Lung microvascular endothelial cell (primary cell): ENCODE data around the gene EIF6. TPM values are rescaled to one million over a fixed set of nuclear protein-coding genes. Genes with fewer than 3 reads are reported as not detected.

ENCODE experiments used
- DNase-seq, 2 donors: peaks; one replicate each; pipeline versions ENCODE4 v3.0.0 to v3.0.0-alpha.2; 2010; ENCODE audit warnings: low read depth in 2 of 2
- total RNA-seq: library from RNA; depleted of rRNA; stranded (reverse); fragments of >200 nt; gene quantifications from 2 replicates; pipeline ENCODE4 v1.2.1, GENCODE V29; 2014

Gene EIF6
- total RNA-seq, 1 donor from 2014 or later = 138 TPM

- no peak for DNase-seq
Measured at GRCh38 chr20:35314816-35315631, 30.5 kb upstream of the EIF6 start.

DNA sequence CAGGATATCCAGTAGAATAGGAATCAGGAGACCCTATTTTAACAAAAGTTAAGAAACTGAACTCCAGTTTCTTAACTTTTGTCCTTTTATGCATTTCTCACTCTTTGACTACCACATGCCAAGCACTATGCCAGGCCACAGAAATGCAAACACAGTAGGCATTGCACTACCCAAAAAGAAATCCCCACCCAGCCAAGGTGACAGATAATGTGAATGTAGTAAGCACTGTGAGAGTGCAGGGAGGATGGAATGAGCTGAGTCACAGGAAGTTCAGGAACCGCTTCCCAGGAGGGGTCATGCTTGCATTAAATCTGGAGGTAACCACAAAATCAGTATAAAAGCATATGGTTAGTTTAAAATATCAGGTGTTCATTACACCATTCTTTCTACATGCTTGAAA is 27.7 kb upstream of the EIF6 start:
- DNase-seq = peak; percentile 73 to 75

DNA sequence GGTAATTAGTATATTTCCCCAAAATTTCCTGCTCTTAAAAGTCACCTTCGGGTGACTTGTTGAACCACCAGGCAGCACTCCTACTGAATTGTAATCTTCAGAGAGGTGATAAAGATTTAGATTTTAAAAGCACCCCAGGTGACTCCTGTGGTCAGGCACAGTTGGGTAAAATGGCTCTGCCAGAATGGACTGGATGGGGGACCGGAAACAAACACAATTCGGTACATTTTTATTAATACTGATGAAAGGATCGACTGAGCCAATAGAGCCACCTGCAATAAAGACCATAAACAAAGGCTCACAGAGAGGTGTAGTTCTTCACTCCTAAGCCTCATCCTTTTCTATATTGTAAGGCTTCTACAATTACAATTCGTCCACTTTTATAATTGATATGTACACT is 27.2 kb upstream of the EIF6 start:
- no peak for DNase-seq

DNA sequence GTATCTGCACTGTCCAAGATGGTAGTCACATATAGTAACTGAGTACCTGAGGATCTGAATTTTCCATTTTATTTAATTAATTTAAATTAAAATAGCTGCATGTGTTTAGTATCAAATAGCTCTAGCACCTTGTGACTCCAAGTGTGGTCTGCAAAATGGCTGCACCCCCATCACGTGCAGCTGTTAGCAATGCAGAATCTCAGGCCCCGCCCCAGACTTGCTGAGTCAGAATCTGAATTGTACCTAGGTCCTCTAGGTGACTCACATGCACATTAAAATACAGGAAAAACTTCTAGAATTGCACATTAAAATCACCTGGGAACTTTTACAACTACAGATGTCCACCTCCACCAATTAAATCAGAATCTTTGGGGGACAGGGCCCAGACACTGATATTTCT is 26.8 kb upstream of the EIF6 start:
- DNase-seq = peak in 1 of 2 donors; percentile 44

DNA sequence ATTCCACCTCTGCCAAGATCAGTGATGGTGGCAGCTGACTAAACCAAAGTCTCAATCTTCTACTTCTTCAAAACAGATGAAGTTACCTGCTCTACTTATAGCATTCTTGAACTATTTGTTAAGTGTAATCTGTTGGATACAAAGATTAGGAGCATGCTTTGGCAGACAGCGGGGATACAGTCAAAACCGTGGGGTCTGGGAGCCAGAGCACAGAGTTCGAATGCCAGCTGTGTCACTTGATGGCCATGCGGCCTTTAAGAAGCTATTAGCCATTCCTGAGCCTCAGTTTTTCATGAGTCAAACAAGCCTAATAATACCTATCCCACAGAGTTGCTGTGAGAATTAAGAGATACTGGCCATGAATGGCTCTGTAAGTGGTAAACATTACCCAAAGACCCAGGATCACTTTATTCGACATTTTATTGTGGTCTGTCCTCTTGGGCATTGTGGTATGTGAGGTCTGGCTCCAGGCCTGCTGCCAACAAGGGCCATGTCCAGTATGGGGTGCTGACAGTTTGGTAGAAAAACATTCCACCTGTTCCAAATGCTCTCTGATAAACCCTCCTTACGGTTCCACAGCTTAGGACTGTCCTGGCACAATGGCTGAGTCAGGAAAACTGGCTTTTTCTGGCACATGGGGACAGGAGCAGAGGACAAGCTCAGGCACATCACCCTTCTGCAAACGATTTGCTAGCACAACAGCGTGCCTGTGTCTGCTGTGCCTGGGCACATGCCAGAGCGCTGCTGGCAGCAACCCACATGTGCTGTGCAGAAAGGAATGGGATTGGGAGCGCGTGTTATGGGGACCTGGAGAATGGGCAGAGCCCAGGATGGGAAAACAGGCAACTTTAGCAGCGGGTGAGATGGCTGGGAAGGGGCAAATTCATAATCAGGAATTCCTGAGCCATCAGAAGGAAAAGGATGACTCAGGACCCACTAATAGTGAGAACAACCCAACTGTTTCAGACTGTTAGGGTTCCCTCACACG is 23.4 kb upstream of the EIF6 start:
- DNase-seq = peak; percentile 77 to 84

- DNase-seq = peak; percentile 74 to 85
Measured at GRCh38 chr20:35306931-35307517, 22.5 kb upstream of the EIF6 start.

DNA sequence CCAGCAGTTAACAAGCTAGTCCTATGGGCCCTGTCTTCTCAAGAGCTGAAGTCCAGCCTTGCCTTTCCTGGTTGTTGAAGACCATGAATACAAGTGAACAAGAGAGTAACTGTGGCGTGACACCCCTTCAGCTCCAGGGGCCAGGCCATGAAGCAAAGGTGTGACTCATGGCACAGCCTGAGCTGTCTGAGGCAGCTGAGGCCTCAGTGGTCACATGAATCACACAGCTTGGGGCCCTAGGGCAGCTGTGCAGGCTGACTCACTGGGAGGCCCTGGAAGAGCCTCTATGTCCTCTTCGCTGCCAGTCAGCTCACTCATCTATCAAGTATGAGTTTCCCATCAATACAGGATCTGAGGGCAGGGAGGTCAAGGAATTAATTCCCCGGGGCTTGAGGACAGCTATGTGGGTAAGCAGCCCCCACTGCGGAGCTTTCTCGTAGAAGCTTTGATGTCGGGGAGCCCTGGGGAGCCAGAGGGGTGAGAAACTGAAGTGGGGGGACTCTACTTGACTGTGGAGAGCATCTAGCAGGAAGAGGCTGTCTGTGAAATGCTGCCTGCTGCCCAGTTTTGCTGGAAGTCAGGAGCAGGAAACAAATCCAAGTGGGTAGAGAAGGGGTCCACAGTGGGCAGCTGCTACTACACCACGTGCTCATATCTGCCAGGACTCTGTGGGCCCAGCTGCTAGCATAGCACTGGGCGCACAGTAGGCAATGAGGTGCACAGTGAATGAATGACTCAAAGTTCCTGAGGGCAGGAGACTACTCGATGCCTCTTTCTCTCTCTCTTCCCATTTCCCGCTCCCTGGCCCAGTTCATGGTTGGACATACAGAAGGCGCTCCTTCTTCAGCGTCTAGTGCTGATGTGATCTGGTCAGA is 21.3 kb upstream of the EIF6 start:
- peak; percentile 83 to 99 for DNase-seq

- DNase-seq = no peak
Measured at GRCh38 chr20:35304956-35305355, 20.4 kb upstream of the EIF6 start.

DNA sequence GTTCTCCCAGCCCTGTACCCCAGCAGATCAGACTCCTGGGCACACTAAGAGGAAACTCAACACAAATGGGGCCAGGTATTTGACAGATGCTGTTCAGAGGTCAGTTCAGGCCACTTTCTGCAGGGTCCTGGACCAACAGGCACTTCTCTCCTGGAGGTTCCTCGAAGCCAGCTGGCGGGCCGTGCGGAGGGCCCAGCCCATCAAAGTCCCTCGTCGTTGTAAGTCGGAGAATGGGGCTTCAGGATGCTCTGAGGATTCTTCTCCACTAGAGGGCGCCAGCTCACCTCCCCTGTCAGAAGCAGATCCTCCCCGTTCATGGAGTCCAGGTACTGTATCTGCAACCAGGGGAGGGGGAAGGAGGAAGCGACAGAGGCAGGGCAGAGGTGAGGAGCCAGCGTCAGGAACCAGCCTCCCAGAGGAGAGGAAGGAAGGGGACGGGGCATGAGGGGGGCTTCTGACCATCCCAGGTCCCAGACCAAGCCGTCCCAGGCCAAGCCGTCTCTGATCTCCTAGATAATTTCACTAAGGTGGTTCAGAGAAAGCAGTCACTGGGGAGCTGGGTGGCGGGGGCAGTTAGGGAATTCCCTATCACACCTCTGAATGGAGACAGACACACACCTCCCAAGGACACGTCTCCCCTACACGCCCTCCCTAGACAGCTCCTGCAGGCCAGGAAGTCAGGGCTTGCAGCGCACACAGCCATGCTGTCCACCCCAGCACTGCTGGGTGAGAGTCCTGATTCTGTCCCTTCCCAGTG is 19.3 kb upstream of the EIF6 start:
- peak; percentile 92 for DNase-seq

GRCh38 chr20:35303382-35303734 is 18.8 kb upstream of the EIF6 start:
- DNase-seq = no peak

GRCh38 chr20:35302421-35303335 is 18.1 kb upstream of the EIF6 start:
- peak in 1 of 2 donors; percentile 24 for DNase-seq

DNA sequence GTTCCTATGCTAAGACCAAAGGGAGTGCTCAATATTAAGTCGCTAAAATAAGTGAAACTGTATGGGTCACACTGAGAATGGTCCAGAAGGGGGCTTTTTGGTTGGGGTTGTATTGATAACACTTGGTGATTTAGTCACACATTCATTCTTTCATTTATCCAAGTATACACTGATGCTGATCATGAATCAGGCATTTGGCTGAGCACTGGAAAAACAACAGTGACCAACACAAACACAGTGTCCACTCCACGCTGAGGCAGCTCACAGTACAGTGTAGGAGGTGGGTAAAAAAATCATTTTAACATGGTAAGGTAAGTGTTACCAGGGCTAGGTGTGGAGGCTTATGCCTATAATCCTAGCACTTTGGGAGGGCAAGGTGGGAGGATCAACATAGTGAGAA is 16.9 kb upstream of the EIF6 start:
- DNase-seq = no peak

DNA sequence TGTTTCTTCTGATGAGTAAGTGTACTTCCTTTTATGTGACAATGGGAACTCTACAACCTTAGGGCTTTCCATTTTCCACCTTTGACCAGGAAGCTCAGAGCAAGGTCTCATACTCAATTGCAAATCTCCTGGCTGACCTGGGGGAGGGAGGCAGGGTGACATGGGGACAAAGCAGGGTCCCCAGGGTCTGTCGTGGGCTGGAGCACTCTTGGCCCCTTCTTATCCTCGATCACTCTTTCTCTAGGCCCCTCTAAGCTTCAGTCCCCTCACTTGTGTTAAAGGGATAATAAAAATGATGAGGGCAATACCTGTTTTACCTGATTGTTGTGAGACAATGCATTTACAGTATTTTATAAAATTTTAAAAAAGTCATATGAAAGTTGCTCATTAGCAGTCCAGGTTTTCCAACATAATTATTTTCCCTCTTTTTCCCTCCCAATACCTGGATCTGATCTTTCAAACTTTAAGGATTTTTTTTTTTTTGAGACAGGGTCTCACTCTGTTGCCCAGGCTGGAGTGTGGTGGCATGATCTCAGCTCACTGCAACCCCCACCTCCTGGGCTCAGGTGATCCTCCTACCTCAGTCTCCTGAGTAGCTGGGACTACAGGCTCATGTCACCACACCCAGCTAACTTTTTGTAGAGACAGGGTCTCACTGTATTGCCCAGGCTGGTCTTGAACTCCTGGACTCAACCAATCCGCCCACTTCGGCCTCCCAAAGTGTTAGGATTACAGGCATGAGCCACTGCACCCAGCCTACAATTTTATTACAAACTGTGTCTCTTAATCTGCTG is 16.1 kb upstream of the EIF6 start:
- no peak for DNase-seq

DNA sequence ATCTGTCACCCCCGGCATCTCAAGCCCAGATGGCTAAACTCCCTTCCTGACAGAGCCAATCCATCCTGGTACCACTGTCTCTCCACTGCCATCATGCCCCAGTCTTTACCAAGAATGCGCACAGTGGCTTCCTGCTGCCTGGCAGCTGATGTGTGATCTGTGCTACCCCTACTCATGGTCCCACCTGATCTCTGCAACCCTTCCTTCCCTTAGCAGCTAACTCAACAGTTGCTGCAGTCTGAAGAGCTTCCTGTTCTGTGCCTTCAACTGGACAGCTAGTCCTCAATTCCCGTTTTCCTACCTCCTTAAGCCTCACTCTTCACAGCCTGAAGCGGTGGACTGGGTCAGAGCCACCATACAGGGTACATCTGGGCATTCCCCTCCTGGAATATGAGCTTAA is 15.2 kb upstream of the EIF6 start:
- DNase-seq = no peak

DNA sequence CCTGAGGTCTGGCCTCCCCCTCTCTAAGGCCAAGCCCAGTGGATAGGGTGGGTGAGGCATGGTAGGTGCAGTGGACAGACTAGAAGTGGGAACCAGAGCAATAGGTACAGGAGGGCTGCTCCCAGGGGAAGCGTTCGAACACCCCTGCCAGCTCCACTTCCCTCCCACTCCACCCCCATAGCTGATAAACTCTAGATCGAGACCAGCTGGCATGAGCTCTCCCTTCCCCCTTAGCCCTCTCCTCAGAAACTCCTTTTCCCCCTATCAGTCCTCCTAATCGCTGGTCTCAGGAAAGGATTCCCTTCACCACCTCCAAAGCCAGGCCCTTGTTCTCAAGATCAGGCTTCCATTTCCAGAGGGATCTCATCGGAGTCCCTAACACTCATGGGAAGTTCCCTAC is 13.7 kb upstream of the EIF6 start:
- DNase-seq = no peak

GRCh38 chr20:35297740-35298139 is 13.2 kb upstream of the EIF6 start:
- DNase-seq = no peak

GRCh38 chr20:35297155-35297554 is 12.6 kb upstream of the EIF6 start:
- DNase-seq = no peak

- DNase-seq = no peak
Measured at GRCh38 chr20:35296101-35296554, 11.6 kb upstream of the EIF6 start.
